ENCODE measurements around the gene RPL21. TPM values are rescaled to one million over a fixed set of nuclear protein-coding genes. Genes with fewer than 3 reads are reported as not detected.
"Not testable (repeated sequence)": the region's sequence is repeated elsewhere in the genome, so short reads cannot be mapped to it uniquely, and the experiment has no call there.

Gene RPL21
- total RNA-seq, 1 donor from 2014 or later, result 802 TPM

DNA sequence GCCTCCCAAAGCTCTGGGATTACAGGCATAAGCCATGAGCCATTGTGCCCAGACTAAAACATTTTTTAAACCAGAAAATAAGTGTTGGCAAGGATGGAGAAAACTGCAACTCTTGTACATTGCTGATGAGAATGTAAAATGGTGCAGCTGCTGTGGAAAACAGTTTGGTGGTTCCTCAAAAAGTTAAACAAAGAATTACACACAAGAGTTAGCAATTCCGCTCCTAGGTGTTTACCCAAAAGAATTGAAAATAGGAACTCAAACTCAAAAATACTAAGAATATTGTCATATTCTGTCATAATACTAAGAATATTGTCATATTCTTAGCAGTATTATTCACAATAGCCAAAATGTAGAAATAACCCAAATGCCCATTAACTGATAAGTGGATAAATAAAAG lies 40.1 kb upstream of the RPL21 start:
- DNase-seq (ENCODE audit: extremely low spot score, unreplicated experiment), result no peak
- peaks cover 25% of the 10 kb centered on the region for H3K27me3 Mint-ChIP-seq (ENCODE audit: unreplicated experiment)
- H3K4me1 Mint-ChIP-seq (ENCODE audit: unreplicated experiment), result no peaks in the 10 kb centered on the region
- no peak overlapping the region for H3K4me3 Mint-ChIP-seq (ENCODE audit: unreplicated experiment)
- no peak overlapping the region for H3K27ac Mint-ChIP-seq (ENCODE audit: unreplicated experiment)
- no peak for TF ChIP-seq CTCF (IDR thresholded peaks at IDR 0.05)
- no peaks in the 10 kb centered on the region for H3K9me3 Mint-ChIP-seq (ENCODE audit: unreplicated experiment)
- H3K36me3 Mint-ChIP-seq (ENCODE audit: unreplicated experiment), result no peaks in the 10 kb centered on the region

GRCh38 chr13:27211771-27212364 lies 39.5 kb upstream of the RPL21 start:
- Mint-ChIP-seq H3K4me1 (ENCODE audit: unreplicated experiment) (no peaks in the 10 kb centered on the region), H3K27me3 (ENCODE audit: unreplicated experiment) (peaks cover 23% of the 10 kb centered on the region), H3K9me3 (ENCODE audit: unreplicated experiment) (no peaks in the 10 kb centered on the region), H3K27ac (ENCODE audit: unreplicated experiment) (no peak overlapping the region), H3K4me3 (ENCODE audit: unreplicated experiment) (no peak overlapping the region), H3K36me3 (ENCODE audit: unreplicated experiment) (no peaks in the 10 kb centered on the region)
- DNase-seq (ENCODE audit: extremely low spot score, unreplicated experiment), result peak; percentile 83
- TF ChIP-seq CTCF (IDR thresholded peaks at IDR 0.05), result no peak

- H3K4me1 Mint-ChIP-seq (ENCODE audit: unreplicated experiment); H3K9me3 Mint-ChIP-seq (ENCODE audit: unreplicated experiment); H3K4me3 Mint-ChIP-seq (ENCODE audit: unreplicated experiment); H3K36me3 Mint-ChIP-seq (ENCODE audit: unreplicated experiment); H3K27ac Mint-ChIP-seq (ENCODE audit: unreplicated experiment): not testable (repeated sequence)
- peak; percentile 7 for DNase-seq (ENCODE audit: extremely low spot score, unreplicated experiment)
- H3K27me3 Mint-ChIP-seq (ENCODE audit: unreplicated experiment), result peaks cover 16% of the 10 kb centered on the region
Measured at GRCh38 chr13:27213386-27213785, 38.0 kb upstream of the RPL21 start.

DNA sequence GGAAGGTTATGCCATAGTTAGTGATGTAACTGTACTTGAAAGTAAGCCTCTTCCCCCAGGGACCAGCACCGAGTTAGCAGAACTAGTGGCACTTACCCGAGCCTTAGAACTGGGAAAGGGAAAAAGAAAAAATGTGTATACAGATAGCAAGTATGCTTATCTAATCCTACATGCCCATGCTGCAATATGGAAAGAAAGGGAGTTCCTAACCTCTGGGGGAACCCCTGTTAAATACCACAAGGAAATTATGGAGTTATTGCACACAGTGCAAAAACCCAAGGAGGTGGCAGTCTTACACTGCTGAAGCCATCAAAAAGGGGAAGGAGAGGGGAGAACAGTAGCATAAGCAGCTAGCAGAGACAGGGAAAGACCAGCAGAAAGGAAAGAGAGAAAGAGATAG lies 33.6 kb upstream of the RPL21 start:
- not testable (repeated sequence) for H3K27ac Mint-ChIP-seq (ENCODE audit: unreplicated experiment); H3K4me1 Mint-ChIP-seq (ENCODE audit: unreplicated experiment); H3K4me3 Mint-ChIP-seq (ENCODE audit: unreplicated experiment); DNase-seq (ENCODE audit: extremely low spot score, unreplicated experiment); H3K36me3 Mint-ChIP-seq (ENCODE audit: unreplicated experiment)
- Mint-ChIP-seq H3K27me3 (ENCODE audit: unreplicated experiment) (peaks cover 23% of the 10 kb centered on the region), H3K9me3 (ENCODE audit: unreplicated experiment) (peaks cover 11% of the 10 kb centered on the region)

GRCh38 chr13:27218861-27219260 lies 32.5 kb upstream of the RPL21 start:
- not testable (repeated sequence) for H3K4me3 Mint-ChIP-seq (ENCODE audit: unreplicated experiment); H3K27ac Mint-ChIP-seq (ENCODE audit: unreplicated experiment); H3K36me3 Mint-ChIP-seq (ENCODE audit: unreplicated experiment); H3K4me1 Mint-ChIP-seq (ENCODE audit: unreplicated experiment); DNase-seq (ENCODE audit: extremely low spot score, unreplicated experiment)
- peaks cover 11% of the 10 kb centered on the region for H3K9me3 Mint-ChIP-seq (ENCODE audit: unreplicated experiment)
- peaks cover 28% of the 10 kb centered on the region for H3K27me3 Mint-ChIP-seq (ENCODE audit: unreplicated experiment)

GRCh38 chr13:27219611-27220010 lies 31.7 kb upstream of the RPL21 start:
- H3K9me3 Mint-ChIP-seq (ENCODE audit: unreplicated experiment), result peaks cover 11% of the 10 kb centered on the region
- H3K27ac Mint-ChIP-seq (ENCODE audit: unreplicated experiment), result no peak overlapping the region
- H3K4me3 Mint-ChIP-seq (ENCODE audit: unreplicated experiment), result no peak overlapping the region
- DNase-seq (ENCODE audit: extremely low spot score, unreplicated experiment), result no peak
- TF ChIP-seq CTCF (IDR thresholded peaks at IDR 0.05), result no peak
- peaks cover 34% of the 10 kb centered on the region for H3K27me3 Mint-ChIP-seq (ENCODE audit: unreplicated experiment)
- no peaks in the 10 kb centered on the region for H3K36me3 Mint-ChIP-seq (ENCODE audit: unreplicated experiment)
- no peaks in the 10 kb centered on the region for H3K4me1 Mint-ChIP-seq (ENCODE audit: unreplicated experiment)

DNA sequence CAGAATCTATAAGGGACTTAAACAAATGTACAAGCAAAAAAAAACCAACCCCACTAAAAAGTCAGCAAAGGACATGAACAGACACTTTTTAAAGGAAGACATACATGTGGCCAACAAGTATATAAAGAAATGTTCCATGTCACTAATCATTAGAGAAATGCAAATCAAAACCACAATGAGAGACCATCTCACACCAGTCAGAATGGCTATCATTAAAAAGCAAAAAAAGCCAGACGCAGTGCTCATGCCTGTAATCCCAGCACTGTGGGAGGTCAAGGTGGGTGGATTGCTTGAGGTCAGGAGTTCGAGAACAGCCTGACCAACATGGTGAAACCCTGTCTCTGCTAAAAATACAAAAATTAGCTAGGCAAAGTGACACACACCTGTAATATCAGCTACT lies 29.3 kb upstream of the RPL21 start:
- H3K27ac Mint-ChIP-seq (ENCODE audit: unreplicated experiment); H3K4me3 Mint-ChIP-seq (ENCODE audit: unreplicated experiment); H3K36me3 Mint-ChIP-seq (ENCODE audit: unreplicated experiment); H3K4me1 Mint-ChIP-seq (ENCODE audit: unreplicated experiment); DNase-seq (ENCODE audit: extremely low spot score, unreplicated experiment): not testable (repeated sequence)
- Mint-ChIP-seq H3K27me3 (ENCODE audit: unreplicated experiment) (peaks cover 48% of the 10 kb centered on the region), H3K9me3 (ENCODE audit: unreplicated experiment) (peaks cover 11% of the 10 kb centered on the region)
